ENCODE data around the gene HIGD2A.

The HIGD2A gene, protein sequence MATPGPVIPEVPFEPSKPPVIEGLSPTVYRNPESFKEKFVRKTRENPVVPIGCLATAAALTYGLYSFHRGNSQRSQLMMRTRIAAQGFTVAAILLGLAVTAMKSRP

GRCh38 chr5:176388444-176389134 is at the start of gene HIGD2A, which contains the start of gene NOP16:
Gene HIGD2A, plus strand, starts transcription at chr5:176388751. Its CDS starts 69 bp downstream, at chr5:176388820.
Gene NOP16, minus strand, starts transcription at chr5:176388598. Its CDS starts 59 bp downstream, at chr5:176388539.
- H3K4me1 Mint-ChIP-seq (ENCODE audit: low read depth) = peaks cover 31% of the 10 kb centered on the region
- H3K36me3 Mint-ChIP-seq = peaks cover 12% of the 10 kb centered on the region
- peak within 1 kb of the TSS; percentile 100 for H3K4me3 Mint-ChIP-seq
- no peaks in the 10 kb centered on the region for H3K9me3 Mint-ChIP-seq (ENCODE audit: low read depth)
- H3K27me3 Mint-ChIP-seq = no peaks in the 10 kb centered on the region
- H3K27ac Mint-ChIP-seq = peak within 1 kb of the TSS; percentile 100

DNA sequence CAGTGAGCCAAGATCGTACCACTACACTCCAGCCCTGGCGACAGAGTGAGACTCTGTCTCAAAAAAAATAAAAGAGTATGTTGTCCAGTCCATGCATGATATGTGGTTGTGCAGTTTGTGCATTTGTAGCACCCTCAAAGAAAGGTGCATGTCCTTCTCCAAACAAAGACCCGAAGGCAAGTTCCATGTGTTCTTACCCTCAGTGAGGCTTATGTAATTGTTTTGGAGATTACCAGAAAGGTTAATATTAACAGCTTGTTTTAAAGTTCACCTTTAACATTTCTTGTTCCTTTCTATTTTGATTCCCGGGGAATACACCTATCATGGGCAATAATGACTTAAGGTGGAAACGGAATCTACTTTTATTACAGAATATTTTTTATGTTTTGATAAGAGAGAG is 49.2 kb upstream of the HIGD2A start:
- Mint-ChIP-seq H3K4me1 (ENCODE audit: low read depth) (no peaks in the 10 kb centered on the region), H3K4me3 (no peak overlapping the region), H3K27me3 (no peaks in the 10 kb centered on the region), H3K36me3 (peaks cover 17% of the 10 kb centered on the region), H3K9me3 (ENCODE audit: low read depth) (peaks cover under 1% of the 10 kb centered on the region), H3K27ac (no peak overlapping the region)

DNA sequence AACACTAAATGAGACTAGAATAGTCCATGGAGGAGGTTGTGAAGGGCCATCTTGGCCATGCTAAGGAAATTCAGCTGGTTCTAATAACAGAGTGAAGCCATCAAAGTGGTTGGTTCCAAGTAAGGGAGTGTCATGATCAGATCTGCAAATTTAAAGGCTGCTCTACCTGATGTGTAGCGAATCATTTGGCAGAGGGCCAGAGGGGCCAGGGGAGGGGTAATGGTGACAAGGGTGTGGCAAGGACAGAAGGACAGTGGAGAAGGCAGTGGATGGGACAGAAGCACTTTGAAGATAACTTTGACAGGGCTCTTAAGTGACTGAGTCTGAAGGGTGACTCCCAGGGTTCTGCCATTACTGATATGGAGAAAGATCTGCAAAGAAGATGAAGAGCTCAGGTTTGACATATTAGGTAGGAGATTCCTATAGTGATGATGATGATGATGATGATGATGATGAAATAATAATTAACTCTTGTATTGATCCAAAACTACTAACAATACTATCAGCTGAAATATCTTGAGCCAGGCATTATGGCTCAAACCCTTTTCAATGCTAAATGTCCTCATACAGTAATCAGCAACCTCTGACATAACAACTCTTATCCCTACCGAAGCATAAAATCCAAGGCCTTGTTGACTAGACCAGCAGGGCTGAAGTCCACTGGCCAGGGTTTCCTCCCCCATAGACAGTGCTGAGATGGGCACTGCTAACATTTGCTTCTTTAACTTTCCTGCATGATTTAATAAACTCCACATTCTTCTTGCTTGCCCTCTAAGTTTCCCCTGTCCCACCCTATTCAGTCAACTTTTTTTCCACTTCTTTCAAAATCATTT is 47.0 kb upstream of the HIGD2A start:
- peak overlapping the region; percentile 28 for H3K27ac Mint-ChIP-seq
- peaks cover 15% of the 10 kb centered on the region for H3K36me3 Mint-ChIP-seq
- H3K9me3 Mint-ChIP-seq (ENCODE audit: low read depth) = no peaks in the 10 kb centered on the region
- H3K27me3 Mint-ChIP-seq = no peaks in the 10 kb centered on the region
- H3K4me3 Mint-ChIP-seq = no peak overlapping the region
- no peaks in the 10 kb centered on the region for H3K4me1 Mint-ChIP-seq (ENCODE audit: low read depth)

- H3K27ac Mint-ChIP-seq = peak overlapping the region; percentile 28
Measured at GRCh38 chr5:176342158-176342483, 46.4 kb upstream of the HIGD2A start.

DNA sequence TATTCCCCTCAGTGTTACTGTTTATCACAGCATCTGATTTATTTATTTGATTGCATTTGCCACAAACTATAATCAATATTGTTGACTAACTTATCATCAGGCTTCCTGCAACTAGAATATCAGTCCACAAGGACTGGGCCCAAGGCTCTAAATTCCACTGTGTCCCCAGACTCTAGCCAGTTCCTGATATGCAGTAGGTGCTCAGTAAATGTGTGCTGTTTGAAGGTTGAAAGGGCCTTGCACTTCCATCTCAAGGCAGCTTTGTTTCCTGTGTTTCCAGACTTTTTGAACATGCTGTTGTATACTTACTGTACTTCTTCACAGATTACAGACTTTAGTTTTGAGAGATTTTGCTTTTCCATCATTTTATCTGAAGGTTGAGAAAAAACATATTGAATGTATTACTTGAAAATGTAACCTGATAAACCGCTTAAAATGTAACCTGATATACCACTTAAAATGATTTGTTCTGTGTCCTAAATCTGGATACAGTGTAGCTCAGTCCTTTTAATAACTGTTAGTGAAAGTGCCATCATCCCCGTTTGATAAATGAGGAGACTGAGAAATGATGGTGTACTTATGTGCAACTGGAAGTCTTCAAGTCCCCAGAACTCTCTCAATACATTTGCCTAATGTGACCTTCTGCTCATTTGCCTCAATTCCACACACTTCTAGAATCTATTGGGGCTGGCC is 45.6 kb upstream of the HIGD2A start:
- Mint-ChIP-seq H3K27me3 (no peaks in the 10 kb centered on the region), H3K27ac (peak overlapping the region; percentile 5), H3K36me3 (peaks cover 7% of the 10 kb centered on the region), H3K9me3 (ENCODE audit: low read depth) (no peaks in the 10 kb centered on the region), H3K4me1 (ENCODE audit: low read depth) (no peaks in the 10 kb centered on the region), H3K4me3 (no peak overlapping the region)

More at GRCh38 chr5:176342158-176342483, 46.4 kb upstream of the HIGD2A start:
- no peak overlapping the region for H3K4me3 Mint-ChIP-seq
- peaks cover 9% of the 10 kb centered on the region for H3K36me3 Mint-ChIP-seq
- no peaks in the 10 kb centered on the region for H3K27me3 Mint-ChIP-seq
- no peaks in the 10 kb centered on the region for H3K4me1 Mint-ChIP-seq (ENCODE audit: low read depth)
- no peaks in the 10 kb centered on the region for H3K9me3 Mint-ChIP-seq (ENCODE audit: low read depth)

- Mint-ChIP-seq H3K9me3 (ENCODE audit: low read depth) (no peaks in the 10 kb centered on the region), H3K4me3 (no peak overlapping the region), H3K36me3 (peaks cover 4% of the 10 kb centered on the region), H3K27ac (no peak overlapping the region), H3K4me1 (ENCODE audit: low read depth) (peaks cover 9% of the 10 kb centered on the region), H3K27me3 (no peaks in the 10 kb centered on the region)
Measured at GRCh38 chr5:176350416-176350815, 38.1 kb upstream of the HIGD2A start.

DNA sequence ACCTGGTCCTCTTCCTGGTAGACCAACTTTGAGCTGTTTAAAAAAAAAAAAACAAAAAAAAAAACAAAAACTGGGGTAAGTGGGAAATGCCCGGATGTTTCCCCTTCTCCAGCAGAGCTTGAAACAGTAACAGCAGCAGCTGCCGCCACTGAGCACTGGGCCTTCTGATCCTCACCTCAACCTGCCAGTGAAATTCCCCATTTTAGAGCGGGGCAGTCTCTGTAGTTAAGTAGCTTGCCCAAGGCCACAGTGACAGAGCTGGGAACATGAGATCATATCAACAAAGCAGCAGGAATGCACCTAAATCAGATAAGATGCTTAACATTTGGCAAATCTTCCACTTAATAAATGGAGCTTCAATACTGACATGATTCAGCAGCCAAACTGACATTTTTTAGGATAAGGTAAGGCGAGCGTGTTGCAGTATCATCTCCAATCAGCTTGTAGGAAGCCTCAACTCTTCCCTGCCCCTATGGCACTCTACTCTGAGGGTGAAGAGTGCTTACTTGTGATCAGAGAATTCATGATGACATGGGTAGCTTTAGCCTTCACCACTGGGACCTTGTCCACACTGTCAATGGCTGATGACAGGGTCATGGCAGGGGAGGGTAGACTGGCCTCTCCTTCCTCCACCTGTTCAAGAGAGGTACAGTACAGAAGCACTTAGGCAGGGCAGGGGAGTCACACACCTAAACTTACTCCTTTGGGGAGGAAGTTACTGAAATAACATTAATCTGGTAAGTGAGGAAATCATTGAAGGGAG is 36.3 kb upstream of the HIGD2A start:
- H3K9me3 Mint-ChIP-seq (ENCODE audit: low read depth) = no peaks in the 10 kb centered on the region
- peaks cover 15% of the 10 kb centered on the region for H3K4me1 Mint-ChIP-seq (ENCODE audit: low read depth)
- H3K4me3 Mint-ChIP-seq = no peak overlapping the region
- H3K27me3 Mint-ChIP-seq = no peaks in the 10 kb centered on the region
- H3K36me3 Mint-ChIP-seq = peaks cover 4% of the 10 kb centered on the region
- H3K27ac Mint-ChIP-seq = peak overlapping the region; percentile 67

GRCh38 chr5:176353533-176353932 is 35.0 kb upstream of the HIGD2A start:
- peaks cover 6% of the 10 kb centered on the region for H3K36me3 Mint-ChIP-seq
- H3K4me1 Mint-ChIP-seq (ENCODE audit: low read depth) = peaks cover 25% of the 10 kb centered on the region
- H3K27ac Mint-ChIP-seq = peak overlapping the region; percentile 67
- no peak overlapping the region for H3K4me3 Mint-ChIP-seq
- no peaks in the 10 kb centered on the region for H3K27me3 Mint-ChIP-seq
- no peaks in the 10 kb centered on the region for H3K9me3 Mint-ChIP-seq (ENCODE audit: low read depth)

GRCh38 chr5:176355400-176356178 is 33.0 kb upstream of the HIGD2A start:
- H3K27me3 Mint-ChIP-seq = no peaks in the 10 kb centered on the region
- peaks cover 7% of the 10 kb centered on the region for H3K36me3 Mint-ChIP-seq
- no peak overlapping the region for H3K27ac Mint-ChIP-seq

DNA sequence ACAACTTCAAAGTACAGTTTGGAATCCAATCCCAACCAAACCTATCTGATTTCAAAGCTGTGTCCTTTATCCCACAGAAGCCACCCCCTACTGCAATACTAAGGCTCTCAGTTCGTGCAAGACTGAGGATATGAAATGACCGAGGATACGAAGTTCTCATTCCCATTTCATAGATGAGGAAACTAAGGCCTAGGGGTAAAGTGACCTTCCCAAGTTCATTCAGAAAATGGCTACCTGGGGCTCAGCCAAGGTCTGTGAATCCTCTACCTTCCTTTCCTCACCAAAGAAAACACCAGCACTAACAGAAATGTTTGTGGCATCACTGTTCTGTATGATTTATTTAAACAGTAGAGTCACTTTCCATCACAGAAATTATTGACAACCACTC is 32.4 kb upstream of the HIGD2A start:
- H3K4me1 Mint-ChIP-seq (ENCODE audit: low read depth) = peaks cover 32% of the 10 kb centered on the region
- peaks cover 7% of the 10 kb centered on the region for H3K36me3 Mint-ChIP-seq
- H3K27me3 Mint-ChIP-seq = no peaks in the 10 kb centered on the region
- H3K4me3 Mint-ChIP-seq = no peak overlapping the region
- H3K9me3 Mint-ChIP-seq (ENCODE audit: low read depth) = no peaks in the 10 kb centered on the region
- H3K27ac Mint-ChIP-seq = no peak overlapping the region

More at GRCh38 chr5:176355400-176356178, 33.0 kb upstream of the HIGD2A start:
- peaks cover 32% of the 10 kb centered on the region for H3K4me1 Mint-ChIP-seq (ENCODE audit: low read depth)
- no peaks in the 10 kb centered on the region for H3K9me3 Mint-ChIP-seq (ENCODE audit: low read depth)
- H3K4me3 Mint-ChIP-seq = no peak overlapping the region

GRCh38 chr5:176359658-176360057 is 28.9 kb upstream of the HIGD2A start:
- Mint-ChIP-seq H3K27me3 (no peaks in the 10 kb centered on the region), H3K4me3 (peak overlapping the region; percentile 88), H3K9me3 (ENCODE audit: low read depth) (no peaks in the 10 kb centered on the region), H3K27ac (peak overlapping the region; percentile 35), H3K4me1 (ENCODE audit: low read depth) (peaks cover 35% of the 10 kb centered on the region), H3K36me3 (peaks cover 7% of the 10 kb centered on the region)

- Mint-ChIP-seq H3K36me3 (peaks cover 7% of the 10 kb centered on the region), H3K9me3 (ENCODE audit: low read depth) (no peaks in the 10 kb centered on the region), H3K4me3 (peak overlapping the region; percentile 97), H3K4me1 (ENCODE audit: low read depth) (peaks cover 35% of the 10 kb centered on the region), H3K27me3 (no peaks in the 10 kb centered on the region), H3K27ac (peak overlapping the region; percentile 96)
Measured at GRCh38 chr5:176360894-176361436, 27.6 kb upstream of the HIGD2A start.

DNA sequence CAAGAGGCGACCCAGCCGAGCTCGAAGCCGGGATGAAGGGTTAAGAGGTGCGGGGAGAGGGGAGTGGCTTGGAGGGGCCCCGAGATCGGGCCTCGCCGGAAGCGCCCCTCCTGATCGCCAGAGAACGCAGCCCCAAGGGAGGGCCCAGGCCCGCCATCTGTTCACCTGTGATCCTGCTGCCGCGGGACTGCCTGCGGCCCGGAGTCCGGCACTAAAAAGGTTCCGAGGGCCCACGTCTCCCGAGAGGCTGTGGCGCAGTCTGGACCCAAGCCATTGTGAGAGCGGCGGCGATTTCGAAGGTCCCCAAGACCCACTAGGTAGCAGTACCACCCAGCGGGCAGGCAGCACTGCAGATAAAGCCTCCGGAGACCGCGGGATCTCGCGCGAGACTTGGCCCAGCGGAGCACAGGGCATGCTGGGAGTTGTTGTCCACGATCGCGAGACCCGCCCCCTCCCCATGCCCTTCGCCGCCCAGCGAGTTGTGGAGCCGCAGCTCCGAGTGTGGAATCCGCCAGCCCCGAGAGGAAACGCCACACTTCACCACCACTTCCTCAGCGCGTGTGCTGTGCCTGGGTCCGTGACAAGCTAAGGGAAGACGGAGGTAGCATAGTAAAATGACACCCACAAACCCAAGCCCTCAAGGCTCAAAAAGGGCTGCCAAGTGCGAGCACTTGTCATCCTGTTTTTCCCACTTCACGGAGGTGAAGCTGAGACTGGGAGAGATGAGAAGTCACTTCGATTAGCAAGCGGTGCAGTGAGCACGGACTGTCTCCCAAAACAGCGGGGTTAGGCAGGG is 26.9 kb upstream of the HIGD2A start, which contains the start of gene KIAA1191:
Gene KIAA1191, minus strand, starts transcription at position 328 of the 796 bp plus-strand sequence. CDS start 2,256 bp downstream, outside the sequence.
- Mint-ChIP-seq H3K27ac (peak within 1 kb of the TSS; percentile 96), H3K4me3 (peak within 1 kb of the TSS; percentile 97), H3K9me3 (ENCODE audit: low read depth) (no peaks in the 10 kb centered on the region), H3K36me3 (peaks cover 7% of the 10 kb centered on the region), H3K4me1 (ENCODE audit: low read depth) (peaks cover 33% of the 10 kb centered on the region), H3K27me3 (no peaks in the 10 kb centered on the region)
